Measurements from ENCODE around the gene EXOC4.

EXOC4 gene

DNA sequence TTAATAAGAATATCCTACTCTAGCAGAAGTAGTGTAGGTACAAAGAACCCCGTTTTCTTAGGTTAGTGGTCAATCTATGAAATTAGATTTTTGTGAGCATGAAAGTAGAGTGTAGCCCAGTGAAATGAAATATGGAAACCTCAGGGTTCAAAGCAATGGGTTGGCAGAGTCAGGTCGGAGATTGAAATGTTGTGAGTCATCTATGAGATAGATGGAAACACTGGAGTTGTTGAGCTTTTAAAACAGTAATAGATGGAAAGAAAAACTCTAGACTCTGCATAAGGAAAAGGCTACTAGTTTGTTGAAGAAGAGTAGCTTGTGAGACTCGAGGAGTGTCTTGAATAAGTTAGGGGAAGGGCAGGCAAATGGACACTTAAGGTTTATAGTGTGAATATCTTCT lies 251.9 kb downstream of the EXOC4 start:
- no peak overlapping the region for H3K4me3 ChIP-seq (ENCODE audit: low read depth, low read length)
- TF ChIP-seq, protein P1, sequence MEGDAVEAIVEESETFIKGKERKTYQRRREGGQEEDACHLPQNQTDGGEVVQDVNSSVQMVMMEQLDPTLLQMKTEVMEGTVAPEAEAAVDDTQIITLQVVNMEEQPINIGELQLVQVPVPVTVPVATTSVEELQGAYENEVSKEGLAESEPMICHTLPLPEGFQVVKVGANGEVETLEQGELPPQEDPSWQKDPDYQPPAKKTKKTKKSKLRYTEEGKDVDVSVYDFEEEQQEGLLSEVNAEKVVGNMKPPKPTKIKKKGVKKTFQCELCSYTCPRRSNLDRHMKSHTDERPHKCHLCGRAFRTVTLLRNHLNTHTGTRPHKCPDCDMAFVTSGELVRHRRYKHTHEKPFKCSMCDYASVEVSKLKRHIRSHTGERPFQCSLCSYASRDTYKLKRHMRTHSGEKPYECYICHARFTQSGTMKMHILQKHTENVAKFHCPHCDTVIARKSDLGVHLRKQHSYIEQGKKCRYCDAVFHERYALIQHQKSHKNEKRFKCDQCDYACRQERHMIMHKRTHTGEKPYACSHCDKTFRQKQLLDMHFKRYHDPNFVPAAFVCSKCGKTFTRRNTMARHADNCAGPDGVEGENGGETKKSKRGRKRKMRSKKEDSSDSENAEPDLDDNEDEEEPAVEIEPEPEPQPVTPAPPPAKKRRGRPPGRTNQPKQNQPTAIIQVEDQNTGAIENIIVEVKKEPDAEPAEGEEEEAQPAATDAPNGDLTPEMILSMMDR (IDR thresholded peaks at IDR 0.05; ENCODE audit: borderline replicate concordance, insufficient read depth, low read depth, low read length): no peak

DNA sequence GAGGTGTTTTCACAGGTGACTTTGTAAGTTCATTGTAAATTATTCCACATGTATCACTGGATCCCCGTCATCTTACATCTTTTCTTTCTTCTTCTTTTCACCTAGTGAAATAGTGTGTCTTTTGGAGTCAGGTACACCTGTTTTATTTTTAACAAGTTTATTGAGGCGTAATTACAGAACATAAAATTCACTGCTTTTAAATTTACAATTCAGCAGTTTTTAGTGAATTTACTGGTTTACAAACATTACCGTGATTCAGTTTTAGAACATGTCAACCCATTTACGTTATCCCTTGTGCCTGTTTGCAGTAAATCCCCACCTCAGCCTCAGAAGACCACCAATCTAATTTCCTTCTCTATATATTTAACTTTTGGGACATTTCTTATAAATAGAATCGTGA lies 256.9 kb downstream of the EXOC4 start:
- H3K4me3 ChIP-seq (ENCODE audit: low read depth, low read length): no peak overlapping the region
- TF ChIP-seq, protein P1 (IDR thresholded peaks at IDR 0.05; ENCODE audit: borderline replicate concordance, insufficient read depth, low read depth, low read length): no peak

- TF ChIP-seq, protein P1 (IDR thresholded peaks at IDR 0.05; ENCODE audit: borderline replicate concordance, insufficient read depth, low read depth, low read length): no peak
- H3K4me3 ChIP-seq (ENCODE audit: low read depth, low read length): no peak overlapping the region
Measured at GRCh38 chr7:133510326-133511055, 257.6 kb downstream of the EXOC4 start.

GRCh38 chr7:133511252-133511651 lies 258.4 kb downstream of the EXOC4 start:
- TF ChIP-seq, protein P1 (IDR thresholded peaks at IDR 0.05; ENCODE audit: borderline replicate concordance, insufficient read depth, low read depth, low read length): no peak
- no peak overlapping the region for H3K4me3 ChIP-seq (ENCODE audit: low read depth, low read length)

DNA sequence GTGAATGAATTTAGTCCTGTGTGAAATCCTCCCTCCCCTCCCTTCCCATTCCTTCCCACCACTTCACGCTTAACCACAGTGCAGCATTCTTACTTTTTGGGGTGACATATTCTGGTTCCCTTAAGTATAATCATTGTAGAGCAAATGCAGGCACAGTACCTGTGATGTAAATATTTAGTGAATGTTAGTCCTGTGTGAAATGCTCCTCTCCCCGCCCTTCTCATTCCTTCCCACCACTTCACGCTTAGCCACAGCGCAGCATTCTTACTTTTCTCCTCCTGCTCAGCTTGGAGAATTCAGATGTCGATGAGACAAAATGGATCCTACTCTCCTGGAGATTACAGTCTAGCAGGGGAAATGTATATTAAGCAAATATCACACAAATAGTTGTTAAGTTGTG lies 258.8 kb downstream of the EXOC4 start:
- TF ChIP-seq, protein P1 (IDR thresholded peaks at IDR 0.05; ENCODE audit: borderline replicate concordance, insufficient read depth, low read depth, low read length): no peak

DNA sequence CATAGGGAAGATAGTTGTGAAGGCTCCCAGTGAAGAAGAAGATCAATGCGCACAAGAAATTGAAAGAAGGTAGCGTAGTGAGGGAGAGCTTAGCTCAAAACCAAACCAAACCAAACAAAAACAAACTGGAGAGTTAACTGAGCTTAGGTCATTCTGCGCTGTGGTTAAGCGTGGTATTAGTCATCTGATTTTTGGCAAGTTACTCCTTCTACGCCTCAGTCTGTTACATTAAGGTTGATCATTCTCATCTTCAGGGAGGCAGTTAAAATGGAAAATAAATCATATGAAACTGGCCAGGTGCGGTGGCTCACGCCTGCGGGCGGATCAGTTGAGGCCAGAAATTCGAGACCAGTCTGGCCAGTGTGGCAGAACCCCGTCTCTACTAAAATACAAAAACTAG lies 259.7 kb downstream of the EXOC4 start:
- TF ChIP-seq, protein P1 (IDR thresholded peaks at IDR 0.05; ENCODE audit: borderline replicate concordance, insufficient read depth, low read depth, low read length): no peak
- no peak overlapping the region for H3K4me3 ChIP-seq (ENCODE audit: low read depth, low read length)

More for the DNA sequence above, 258.8 kb downstream of the EXOC4 start:
- H3K4me3 ChIP-seq (ENCODE audit: low read depth, low read length): no peak overlapping the region

- TF ChIP-seq, protein P1 (IDR thresholded peaks at IDR 0.05; ENCODE audit: borderline replicate concordance, insufficient read depth, low read depth, low read length): no peak
- H3K4me3 ChIP-seq (ENCODE audit: low read depth, low read length): no peak overlapping the region
Measured at GRCh38 chr7:133513608-133514007, 260.7 kb downstream of the EXOC4 start.
